Liver (tissue), 9 donors: ENCODE data around the gene PLPP3. TPM values are rescaled to one million over a fixed set of nuclear protein-coding genes. Genes with fewer than 3 reads are reported as not detected.
A peak's percentile ranks its signal among the peaks of the same experiment; 100 is the strongest.

Experiments used
- DNase-seq: peaks from one replicate; pipeline ENCODE4 v3.0.0-alpha.2; 2017; ENCODE audit warnings: low spot score
- H3K27ac ChIP-seq, 2 donors: one replicate each; pipeline ENCODE4 v1.7.0; 2013; ENCODE audit warnings: inconsistent platforms in 2 of 2, low read length in 2 of 2, control low read depth in 1 of 2, low read depth in 1 of 2, mild to moderate bottlenecking in 1 of 2
- H3K27me3 ChIP-seq, 4 donors: one replicate each; pipeline versions ENCODE4 v1.6.1 to v1.7.0; 2013; ENCODE audit warnings: low read length in 3 of 4, inconsistent platforms in 1 of 4, mild to moderate bottlenecking in 1 of 4, moderate library complexity in 1 of 4; ENCODE audit not compliant: control insufficient read depth in 4 of 4, insufficient read depth in 4 of 4
- H3K36me3 ChIP-seq, 4 donors: one replicate each; pipeline versions ENCODE4 v1.6.1 to v1.7.0; 2013; ENCODE audit warnings: low read length in 3 of 4, mild to moderate bottlenecking in 3 of 4, low read depth in 1 of 4, moderate library complexity in 1 of 4; ENCODE audit not compliant: control insufficient read depth in 4 of 4, insufficient read depth in 3 of 4
- H3K4me1 ChIP-seq, 4 donors: one replicate each; pipeline versions ENCODE4 v1.6.1 to v1.7.0; 2013; ENCODE audit warnings: low read length in 3 of 4, mild to moderate bottlenecking in 3 of 4, moderate library complexity in 1 of 4; ENCODE audit not compliant: control insufficient read depth in 4 of 4, insufficient read depth in 4 of 4
- H3K4me3 ChIP-seq, 3 donors: one replicate each; pipeline versions ENCODE4 v1.6.1 to v1.7.0; 2013; ENCODE audit warnings: low read length in 3 of 3, control low read depth in 1 of 3, low read depth in 1 of 3, mild to moderate bottlenecking in 1 of 3
- H3K9ac ChIP-seq, 2 donors: one replicate each; pipeline ENCODE4 v1.7.0; 2013; ENCODE audit warnings: low read length in 2 of 2, mild to moderate bottlenecking in 2 of 2, moderate library complexity in 2 of 2, control low read depth in 1 of 2, low read depth in 1 of 2
- H3K9me3 ChIP-seq, 4 donors: one replicate each; pipeline versions ENCODE4 v1.6.1 to v1.7.0; 2013; ENCODE audit warnings: low read length in 3 of 4; ENCODE audit not compliant: control insufficient read depth in 4 of 4
- EGR1 ChIP-seq, 2 donors: IDR thresholded peaks; 2 replicates each; pipeline ENCODE4 v1.6.1; 2016 to 2018; ENCODE audit warnings: antibody characterized with exemption in 2 of 2, low read depth in 2 of 2
- FOXA1 ChIP-seq: IDR thresholded peaks from 2 replicates; pipeline ENCODE4 v1.6.1; 2016; ENCODE audit warnings: antibody characterized with exemption
- FOXA2 ChIP-seq: IDR thresholded peaks from 2 replicates; pipeline ENCODE4 v1.6.1; 2016; ENCODE audit warnings: antibody characterized with exemption
- GABPA ChIP-seq, 2 donors: IDR thresholded peaks in 1 of 2; conservative IDR thresholded peaks in 1 of 2; 2 replicates each; pipeline ENCODE4 v1.6.1; 2016; ENCODE audit warnings: antibody characterized with exemption in 2 of 2, mild to moderate bottlenecking in 1 of 2, moderate library complexity in 1 of 2
- HNF4A ChIP-seq, 2 donors: conservative IDR thresholded peaks; 2 replicates each; pipeline ENCODE4 v1.6.1; 2016; ENCODE audit warnings: antibody characterized with exemption in 2 of 2, mild to moderate bottlenecking in 2 of 2
- HNF4G ChIP-seq: IDR thresholded peaks from 2 replicates; pipeline ENCODE4 v1.6.1; 2016; ENCODE audit warnings: antibody characterized with exemption
- JUND ChIP-seq, 2 donors: IDR thresholded peaks; 2 replicates each; pipeline ENCODE4 v1.6.1; 2016; ENCODE audit warnings: antibody characterized with exemption in 2 of 2
- NR2F2 ChIP-seq: IDR thresholded peaks from 2 replicates; pipeline ENCODE4 v1.6.1; 2016; ENCODE audit warnings: antibody characterized with exemption
- RAD21 ChIP-seq, 2 donors: IDR thresholded peaks; 2 replicates each; pipeline ENCODE4 v1.6.1; 2016; ENCODE audit warnings: antibody characterized with exemption in 2 of 2, mild to moderate bottlenecking in 2 of 2
- RXRA ChIP-seq, 2 donors: IDR thresholded peaks; 2 replicates each; pipeline ENCODE4 v1.6.1; 2017 to 2018; ENCODE audit warnings: antibody characterized with exemption in 2 of 2, mild to moderate bottlenecking in 1 of 2
- SP1 ChIP-seq: IDR thresholded peaks from 2 replicates; pipeline ENCODE4 v1.6.1; 2018; ENCODE audit warnings: antibody characterized with exemption, mild to moderate bottlenecking
- TAF1 ChIP-seq: conservative IDR thresholded peaks from 2 replicates; pipeline ENCODE4 v1.6.1; 2016; ENCODE audit warnings: antibody characterized with exemption, mild to moderate bottlenecking
- YY1 ChIP-seq: IDR thresholded peaks from 2 replicates; pipeline ENCODE4 v1.6.1; 2016; ENCODE audit warnings: antibody characterized with exemption, mild to moderate bottlenecking
- WGBS: extraction: QIAGEN DNeasy Blood & Tissue Kit; methylation state at CpG from one replicate; pipeline ENCODE4 v1.1.7; 2013; 5-methylcytosine and 5-hydroxymethylcytosine counted together
- polyA plus RNA-seq, 2 donors: library from polyadenylated mRNA; stranded (reverse) in 1 of 2; unstranded in 1 of 2; fragments of 200-250 nt in 1 of 2; fragments of >200 nt in 1 of 2; fragmentation: Nextera tagmentation in 1 of 2; extraction: Ambion mirVana in 1 of 2; gene quantifications; one replicate each; pipeline versions ENCODE4 v1.2.1 to v1.2.3, GENCODE V29; 2013 to 2015
- total RNA-seq, 2 donors: library from RNA; depleted of rRNA; stranded (reverse); fragments of >200 nt; gene quantifications; one replicate each; pipeline ENCODE4 v1.2.3, GENCODE V29; 2014
- TF ChIP-seq, protein P1 (sequence below): IDR thresholded peaks from 2 replicates; pipeline ENCODE4 v1.6.1; 2016; ENCODE audit warnings: antibody characterized with exemption, mild to moderate bottlenecking
- TF ChIP-seq, protein P2 (sequence below): IDR thresholded peaks from 2 replicates; pipeline ENCODE4 v1.6.1; 2016; ENCODE audit warnings: antibody characterized with exemption
- TF ChIP-seq, protein P3 (sequence below): IDR thresholded peaks from 2 replicates; pipeline ENCODE4 v1.6.1; 2016; ENCODE audit warnings: antibody characterized with exemption
- TF ChIP-seq, protein P4 (sequence below): IDR thresholded peaks from 2 replicates; pipeline ENCODE4 v1.6.1; 2016; ENCODE audit warnings: antibody characterized with exemption
- TF ChIP-seq, protein P5 (sequence below): fragments of 150-350 bp; IDR thresholded peaks from 2 replicates; pipeline ENCODE4 v1.5.1; 2017; ENCODE audit warnings: improper control_type of control experiment, low read depth, low read length; ENCODE audit not compliant: missing input control
- donor health status: healthy.
- donor health status: healthy.
- donor health status: healthy.
- donor health status: healthy.
- donor health status: healthy.

The PLPP3 gene
- total and polyA plus RNA-seq, 4 donors = 46.1 to 91.2 (median 67.6) TPM

DNA sequence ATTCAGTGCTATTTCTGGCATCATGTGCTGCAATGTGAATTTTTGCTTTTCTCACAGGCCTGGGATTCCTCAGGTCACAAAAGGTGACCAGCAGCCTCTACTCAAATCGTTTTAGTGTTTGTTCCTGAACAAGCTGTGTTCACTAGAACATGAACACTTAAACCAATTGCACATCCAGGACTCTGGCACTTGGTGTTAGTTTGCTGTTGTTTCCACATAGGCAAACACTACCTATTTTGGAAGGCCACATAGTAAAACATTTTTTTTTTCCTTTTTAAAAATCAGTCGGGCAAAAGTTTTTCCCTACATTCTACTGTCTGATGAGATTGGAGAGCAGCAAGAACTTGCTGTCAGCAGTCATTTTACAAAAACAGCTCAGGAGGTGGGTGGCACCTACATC, 83.2 kb downstream of the PLPP3 start:
- DNase-seq = no peak
- Histone ChIP-seq H3K4me1 (peaks cover 16 to 66% (median 58%) of the 10 kb centered on the region in 4 donors), H3K27me3 (no peaks in the 10 kb centered on the region), H3K4me3 (no peak overlapping the region), H3K9ac (peak overlapping the region in 1 of 2 donors; percentile 79), H3K36me3 (peaks cover 4 to 33% (median 14%) of the 10 kb centered on the region in 4 donors), H3K27ac (peak overlapping the region; percentile 84 to 87), H3K9me3 (no peaks in the 10 kb centered on the region)
- TF ChIP-seq RXRA (IDR thresholded peaks at IDR 0.05) (peak; percentile 89 to 92), RAD21 (IDR thresholded peaks at IDR 0.05) (peak; percentile 56 to 70), TAF1 (peak; percentile 63), FOXA1 (peak; percentile 30), HNF4A (conservative IDR thresholded peaks at IDR 0.05) (peak; percentile 89), EGR1 (IDR thresholded peaks at IDR 0.05; ENCODE audit: low read depth in 2 of 2) (no peak), HNF4G (peak; percentile 55), SP1 (peak; percentile 90), FOXA2 (peak; percentile 53), GABPA (IDR thresholded peaks at IDR 0.05 in 1 of 2, conservative IDR thresholded peaks at IDR 0.05 in 1 of 2) (no peak), NR2F2 (no peak), JUND (IDR thresholded peaks at IDR 0.05) (peak; percentile 43 to 63), YY1 (peak; percentile 55)
- TF ChIP-seq, protein P1, sequence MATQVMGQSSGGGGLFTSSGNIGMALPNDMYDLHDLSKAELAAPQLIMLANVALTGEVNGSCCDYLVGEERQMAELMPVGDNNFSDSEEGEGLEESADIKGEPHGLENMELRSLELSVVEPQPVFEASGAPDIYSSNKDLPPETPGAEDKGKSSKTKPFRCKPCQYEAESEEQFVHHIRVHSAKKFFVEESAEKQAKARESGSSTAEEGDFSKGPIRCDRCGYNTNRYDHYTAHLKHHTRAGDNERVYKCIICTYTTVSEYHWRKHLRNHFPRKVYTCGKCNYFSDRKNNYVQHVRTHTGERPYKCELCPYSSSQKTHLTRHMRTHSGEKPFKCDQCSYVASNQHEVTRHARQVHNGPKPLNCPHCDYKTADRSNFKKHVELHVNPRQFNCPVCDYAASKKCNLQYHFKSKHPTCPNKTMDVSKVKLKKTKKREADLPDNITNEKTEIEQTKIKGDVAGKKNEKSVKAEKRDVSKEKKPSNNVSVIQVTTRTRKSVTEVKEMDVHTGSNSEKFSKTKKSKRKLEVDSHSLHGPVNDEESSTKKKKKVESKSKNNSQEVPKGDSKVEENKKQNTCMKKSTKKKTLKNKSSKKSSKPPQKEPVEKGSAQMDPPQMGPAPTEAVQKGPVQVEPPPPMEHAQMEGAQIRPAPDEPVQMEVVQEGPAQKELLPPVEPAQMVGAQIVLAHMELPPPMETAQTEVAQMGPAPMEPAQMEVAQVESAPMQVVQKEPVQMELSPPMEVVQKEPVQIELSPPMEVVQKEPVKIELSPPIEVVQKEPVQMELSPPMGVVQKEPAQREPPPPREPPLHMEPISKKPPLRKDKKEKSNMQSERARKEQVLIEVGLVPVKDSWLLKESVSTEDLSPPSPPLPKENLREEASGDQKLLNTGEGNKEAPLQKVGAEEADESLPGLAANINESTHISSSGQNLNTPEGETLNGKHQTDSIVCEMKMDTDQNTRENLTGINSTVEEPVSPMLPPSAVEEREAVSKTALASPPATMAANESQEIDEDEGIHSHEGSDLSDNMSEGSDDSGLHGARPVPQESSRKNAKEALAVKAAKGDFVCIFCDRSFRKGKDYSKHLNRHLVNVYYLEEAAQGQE = peak; percentile 73
- TF ChIP-seq, protein P2, sequence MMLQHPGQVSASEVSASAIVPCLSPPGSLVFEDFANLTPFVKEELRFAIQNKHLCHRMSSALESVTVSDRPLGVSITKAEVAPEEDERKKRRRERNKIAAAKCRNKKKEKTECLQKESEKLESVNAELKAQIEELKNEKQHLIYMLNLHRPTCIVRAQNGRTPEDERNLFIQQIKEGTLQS = peak; percentile 38
- TF ChIP-seq, protein P3, sequence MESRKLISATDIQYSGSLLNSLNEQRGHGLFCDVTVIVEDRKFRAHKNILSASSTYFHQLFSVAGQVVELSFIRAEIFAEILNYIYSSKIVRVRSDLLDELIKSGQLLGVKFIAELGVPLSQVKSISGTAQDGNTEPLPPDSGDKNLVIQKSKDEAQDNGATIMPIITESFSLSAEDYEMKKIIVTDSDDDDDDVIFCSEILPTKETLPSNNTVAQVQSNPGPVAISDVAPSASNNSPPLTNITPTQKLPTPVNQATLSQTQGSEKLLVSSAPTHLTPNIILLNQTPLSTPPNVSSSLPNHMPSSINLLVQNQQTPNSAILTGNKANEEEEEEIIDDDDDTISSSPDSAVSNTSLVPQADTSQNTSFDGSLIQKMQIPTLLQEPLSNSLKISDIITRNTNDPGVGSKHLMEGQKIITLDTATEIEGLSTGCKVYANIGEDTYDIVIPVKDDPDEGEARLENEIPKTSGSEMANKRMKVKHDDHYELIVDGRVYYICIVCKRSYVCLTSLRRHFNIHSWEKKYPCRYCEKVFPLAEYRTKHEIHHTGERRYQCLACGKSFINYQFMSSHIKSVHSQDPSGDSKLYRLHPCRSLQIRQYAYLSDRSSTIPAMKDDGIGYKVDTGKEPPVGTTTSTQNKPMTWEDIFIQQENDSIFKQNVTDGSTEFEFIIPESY = peak; percentile 69
- TF ChIP-seq, protein P4, sequence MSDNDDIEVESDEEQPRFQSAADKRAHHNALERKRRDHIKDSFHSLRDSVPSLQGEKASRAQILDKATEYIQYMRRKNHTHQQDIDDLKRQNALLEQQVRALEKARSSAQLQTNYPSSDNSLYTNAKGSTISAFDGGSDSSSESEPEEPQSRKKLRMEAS = peak; percentile 76
- TF ChIP-seq, protein P5, sequence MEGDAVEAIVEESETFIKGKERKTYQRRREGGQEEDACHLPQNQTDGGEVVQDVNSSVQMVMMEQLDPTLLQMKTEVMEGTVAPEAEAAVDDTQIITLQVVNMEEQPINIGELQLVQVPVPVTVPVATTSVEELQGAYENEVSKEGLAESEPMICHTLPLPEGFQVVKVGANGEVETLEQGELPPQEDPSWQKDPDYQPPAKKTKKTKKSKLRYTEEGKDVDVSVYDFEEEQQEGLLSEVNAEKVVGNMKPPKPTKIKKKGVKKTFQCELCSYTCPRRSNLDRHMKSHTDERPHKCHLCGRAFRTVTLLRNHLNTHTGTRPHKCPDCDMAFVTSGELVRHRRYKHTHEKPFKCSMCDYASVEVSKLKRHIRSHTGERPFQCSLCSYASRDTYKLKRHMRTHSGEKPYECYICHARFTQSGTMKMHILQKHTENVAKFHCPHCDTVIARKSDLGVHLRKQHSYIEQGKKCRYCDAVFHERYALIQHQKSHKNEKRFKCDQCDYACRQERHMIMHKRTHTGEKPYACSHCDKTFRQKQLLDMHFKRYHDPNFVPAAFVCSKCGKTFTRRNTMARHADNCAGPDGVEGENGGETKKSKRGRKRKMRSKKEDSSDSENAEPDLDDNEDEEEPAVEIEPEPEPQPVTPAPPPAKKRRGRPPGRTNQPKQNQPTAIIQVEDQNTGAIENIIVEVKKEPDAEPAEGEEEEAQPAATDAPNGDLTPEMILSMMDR = no peak
- WGBS = 20% methylated on average over 2 of the region's 2 CpGs
